GM19463 (cell line): Measurements from ENCODE around the gene SPINT4.
"Not testable (repeated sequence)": the region's sequence is repeated elsewhere in the genome, so short reads cannot be mapped to it uniquely, and the experiment has no call there.

Experiments used
- ATAC-seq: cut with Tn5 transposase; IDR thresholded peaks from one replicate; pipeline ENCODE4 v1.9.1; 2021; ENCODE audit warnings: mild to moderate bottlenecking, moderate library complexity; ENCODE audit not compliant: unreplicated experiment

The SPINT4 gene

DNA sequence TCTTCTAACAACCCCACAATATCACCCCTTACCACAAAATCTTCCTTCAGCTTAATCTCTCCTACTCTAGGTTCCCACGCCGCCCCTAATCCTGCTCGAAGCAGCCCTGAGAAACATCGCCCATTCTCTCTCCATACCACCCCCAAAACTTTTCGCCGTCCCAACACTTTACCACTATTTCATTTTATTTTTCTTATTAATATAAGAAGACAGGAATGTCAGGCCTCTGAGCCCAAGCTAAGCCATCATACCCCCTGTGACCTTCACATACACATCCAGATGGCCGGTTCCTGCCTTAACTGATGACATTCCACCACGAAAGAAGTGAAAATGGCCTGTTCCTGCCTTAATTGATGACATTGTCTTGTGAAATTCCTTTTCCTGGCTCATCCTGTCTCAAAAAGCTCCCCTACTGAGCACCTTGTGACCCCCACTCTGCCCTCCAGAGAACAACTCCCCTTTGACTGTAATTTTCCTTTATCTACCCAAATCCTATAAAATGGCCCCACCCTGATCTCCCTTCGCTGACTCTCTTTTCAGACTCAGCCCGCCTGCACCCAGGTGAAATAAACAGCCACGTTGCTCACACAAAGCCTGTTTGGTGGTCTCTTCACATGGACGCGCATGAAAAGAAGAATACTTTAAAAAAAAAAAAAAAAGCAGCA, 42.6 kb downstream of the SPINT4 start:
- ATAC-seq: not testable (repeated sequence)

GRCh38 chr20:45765307-45765875, 43.2 kb downstream of the SPINT4 start:
- no peak for ATAC-seq

- ATAC-seq: no peak
Observed at GRCh38 chr20:45765980-45766379, 43.8 kb downstream of the SPINT4 start.

DNA sequence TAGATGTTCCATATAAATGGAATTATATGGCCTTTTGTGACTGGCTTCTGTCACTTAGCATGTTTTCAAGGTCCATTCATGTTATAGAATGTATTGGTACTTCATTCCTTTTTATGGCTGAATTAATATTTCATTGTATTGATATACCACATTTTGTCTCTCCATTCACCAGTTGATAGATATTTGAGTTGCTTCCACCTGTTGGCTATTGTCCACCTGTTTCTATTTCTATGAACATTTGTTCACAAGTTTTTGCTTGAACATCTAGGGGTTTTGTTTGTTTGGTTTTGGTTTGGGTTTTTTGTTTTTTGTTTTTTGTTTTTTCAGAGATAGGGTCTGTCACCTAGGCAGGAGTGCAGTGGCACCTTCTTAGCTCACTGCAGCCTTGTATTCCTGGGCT, 46.3 kb downstream of the SPINT4 start:
- no peak for ATAC-seq

GRCh38 chr20:45771182-45771759, 49.1 kb downstream of the SPINT4 start:
- no peak for ATAC-seq

DNA sequence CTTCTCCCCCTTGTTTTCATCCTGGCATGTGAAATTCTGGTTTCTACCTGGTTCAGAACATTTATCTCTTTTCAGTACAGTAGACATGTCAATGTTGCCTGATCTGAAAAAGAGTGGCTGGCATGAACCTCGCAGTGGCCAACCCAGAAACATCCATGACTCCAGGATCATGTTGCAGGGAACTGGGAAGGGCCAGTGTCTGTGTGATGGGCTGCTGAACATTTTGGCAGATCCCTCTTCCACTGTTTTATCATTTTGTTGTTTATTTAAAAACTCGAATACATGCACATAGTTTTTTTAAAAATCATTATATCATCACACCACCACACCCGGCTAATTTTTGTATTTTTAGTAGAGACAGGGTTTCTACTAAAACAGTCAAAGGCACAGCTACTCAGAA, 50.5 kb downstream of the SPINT4 start:
- ATAC-seq: no peak

DNA sequence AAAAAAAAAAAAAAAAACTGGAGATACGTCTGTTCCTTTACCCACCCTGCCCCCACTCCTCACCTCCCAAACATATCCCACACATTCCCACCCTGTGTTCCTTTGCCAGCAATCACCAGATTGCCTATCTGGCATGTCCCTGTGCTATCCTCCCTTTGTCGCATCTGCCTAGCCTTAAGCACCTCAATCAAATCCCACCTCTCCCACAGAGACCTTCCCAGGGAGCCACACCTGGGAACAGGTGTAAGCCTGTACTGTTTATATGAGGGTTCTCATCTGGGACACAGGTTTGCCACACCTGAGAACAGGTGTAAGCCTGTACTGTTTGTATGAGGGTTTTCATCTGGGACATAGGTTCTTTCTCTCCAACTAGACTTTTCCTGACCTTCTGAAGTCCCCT, 52.8 kb downstream of the SPINT4 start:
- ATAC-seq: no peak

DNA sequence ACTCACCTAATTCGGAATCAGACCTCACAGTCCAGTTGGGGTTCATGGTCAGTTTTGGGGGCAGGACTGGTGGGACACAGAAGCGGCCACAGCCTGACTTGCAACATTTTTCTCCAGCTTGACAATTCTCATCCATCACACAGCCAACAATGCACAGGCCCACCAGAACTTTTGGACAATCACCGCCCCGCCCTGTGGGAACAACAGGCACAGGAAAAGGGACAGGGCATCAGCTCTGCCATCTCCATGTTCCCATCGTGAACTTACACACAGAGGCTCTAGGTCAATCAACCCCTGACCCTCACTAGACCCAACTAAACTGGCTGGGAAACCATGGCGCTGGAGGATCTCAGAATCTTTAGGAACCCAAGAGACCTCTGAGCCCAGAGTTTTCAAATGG, 53.3 kb downstream of the SPINT4 start:
- no peak for ATAC-seq
